OCI-LY7 (cell line): ENCODE data around the gene CLEC18A. TPM values are rescaled to one million over a fixed set of nuclear protein-coding genes. Genes with fewer than 3 reads are reported as not detected.

ENCODE experiments used
- BruUV-seq: library from RNA; stranded (reverse); fragments of 400-500 nt; replicated peaks from 2 replicates; lab custom pipeline; 2021; lab: Mats Ljungman, UMichigan
- CTCF ChIA-PET: fragments of 300-600 bp; sonication (Branson Sonifier 250); formaldehyde crosslinking; loops from one replicate; lab custom pipeline; 2022; ENCODE audit warnings: antibody characterized with exemption; ENCODE audit not compliant: unreplicated experiment; lab: Charles Lee
- POLR2A ChIA-PET: fragments of 300-600 bp; sonication (Branson Sonifier 250); formaldehyde crosslinking; loops from one replicate; lab custom pipeline; 2022; ENCODE audit warnings: antibody characterized with exemption; lab: Charles Lee
- DNase-seq: peaks from one replicate; pipeline ENCODE4 v3.0.0-alpha.2; 2015; ENCODE audit warnings: low spot score
- H2AFZ ChIP-seq: fragments of 200-600 bp; sonication (generic), shearing (Covaris generic); 2 replicates; pipeline ENCODE4 v1.6.1; 2014; ENCODE audit warnings: mild to moderate bottlenecking, antibody characterized with exemption, low read length, moderate library complexity
- H3K27ac ChIP-seq: fragments of 200-600 bp; sonication (generic); 2 replicates; pipeline ENCODE4 v1.5.1; 2014; ENCODE audit warnings: mixed run types, low read depth, mild to moderate bottlenecking, moderate library complexity, low read length, inconsistent platforms; ENCODE audit not compliant: poor library complexity, severe bottlenecking
- H3K36me3 ChIP-seq: fragments of 200-600 bp; sonication (generic); 2 replicates; pipeline ENCODE4 v1.6.1; 2014; ENCODE audit warnings: mild to moderate bottlenecking, antibody characterized with exemption, low read length, moderate library complexity, mixed read lengths; ENCODE audit not compliant: insufficient read depth
- H3K4me1 ChIP-seq: fragments of 200-600 bp; sonication (generic); 2 replicates; pipeline ENCODE4 v1.5.1; 2014; ENCODE audit warnings: mild to moderate bottlenecking, low read length; ENCODE audit not compliant: insufficient read depth, poor library complexity, severe bottlenecking
- H3K4me2 ChIP-seq: fragments of 200-600 bp; sonication (generic); 2 replicates; pipeline ENCODE4 v1.6.1; 2014; ENCODE audit warnings: mild to moderate bottlenecking, low read length
- H3K4me3 ChIP-seq: fragments of 200-600 bp; sonication (generic); 2 replicates; pipeline ENCODE4 v1.5.1; 2014; ENCODE audit warnings: mild to moderate bottlenecking, low read depth, low read length; ENCODE audit not compliant: poor library complexity, severe bottlenecking
- H3K79me2 ChIP-seq: fragments of 200-600 bp; sonication (generic); 2 replicates; pipeline ENCODE4 v1.6.1; 2016; ENCODE audit warnings: low read depth, mild to moderate bottlenecking, low read length, moderate library complexity, mixed read lengths; ENCODE audit not compliant: insufficient read depth
- H3K9me2 ChIP-seq: fragments of 200-600 bp; sonication (generic); 2 replicates; pipeline ENCODE4 v1.6.1; 2016; ENCODE audit warnings: mild to moderate bottlenecking, low read length, mixed read lengths; ENCODE audit not compliant: insufficient read depth
- H3K9me3 ChIP-seq: fragments of 200-600 bp; sonication (generic); 2 replicates; pipeline ENCODE4 v1.6.1; 2014; ENCODE audit warnings: mild to moderate bottlenecking, mixed run types, low read length, mixed read lengths
- H4K20me1 ChIP-seq: fragments of 200-600 bp; sonication (generic); 2 replicates; pipeline ENCODE4 v1.6.1; 2014; ENCODE audit warnings: mild to moderate bottlenecking, antibody characterized with exemption, low read length, moderate library complexity, mixed read lengths; ENCODE audit not compliant: insufficient read depth
- EZH2phosphoT487 ChIP-seq: fragments of 200-600 bp; sonication (generic); IDR thresholded peaks from 2 replicates; pipeline ENCODE4 v1.6.1; 2018; ENCODE audit warnings: low read depth, borderline replicate concordance, mild to moderate bottlenecking, mixed run types, antibody characterized with exemption, low read length, moderate library complexity, mixed read lengths
- intact Hi-C: fragments of 100-400 bp; cut with micrococcal nuclease; formaldehyde crosslinking; loops from one replicate; pipeline ENCODE4 v1.10.0; 2022; ENCODE audit not compliant: unreplicated experiment
- total RNA-seq, 2 experiments: library from RNA; depleted of rRNA in 1 of 2; stranded (reverse); fragments of >200 nt in 1 of 2; shearing (Covaris generic) in 1 of 2; gene quantifications; 2 replicates each; pipeline ENCODE4 v1.2.3, GENCODE V29; 2014 to 2022
- TF ChIP-seq, protein P1 (sequence below): fragments of 200-600 bp; sonication (generic); conservative IDR thresholded peaks from 2 replicates; pipeline ENCODE4 v1.5.1; 2014; ENCODE audit warnings: mild to moderate bottlenecking, antibody characterized with exemption, low read length, moderate library complexity, mixed read lengths

CLEC18A gene
- total RNA-seq, 2 experiments from 2014 or later, result 0.09 to 0.19 TPM

- TSS peak; percentile 41 for BruUV-seq
- Histone ChIP-seq H3K27ac (no peak overlapping the region), H3K4me1 (no peaks in the 10 kb centered on the region), H3K9me3 (no peaks in the 10 kb centered on the region), H4K20me1 (no peaks in the 10 kb centered on the region), H2AFZ (no peak overlapping the region), H3K36me3 (peaks cover 23% of the 10 kb centered on the region; the same call in 1 of the 2 replicates), H3K4me2 (no peak overlapping the region), H3K4me3 (no peak overlapping the region), H3K79me2 (no peaks in the 10 kb centered on the region), H3K9me2 (no peaks in the 10 kb centered on the region)
- ChIA-PET CTCF (no interaction called here), POLR2A (no interaction called here)
- TF ChIP-seq, protein P1, sequence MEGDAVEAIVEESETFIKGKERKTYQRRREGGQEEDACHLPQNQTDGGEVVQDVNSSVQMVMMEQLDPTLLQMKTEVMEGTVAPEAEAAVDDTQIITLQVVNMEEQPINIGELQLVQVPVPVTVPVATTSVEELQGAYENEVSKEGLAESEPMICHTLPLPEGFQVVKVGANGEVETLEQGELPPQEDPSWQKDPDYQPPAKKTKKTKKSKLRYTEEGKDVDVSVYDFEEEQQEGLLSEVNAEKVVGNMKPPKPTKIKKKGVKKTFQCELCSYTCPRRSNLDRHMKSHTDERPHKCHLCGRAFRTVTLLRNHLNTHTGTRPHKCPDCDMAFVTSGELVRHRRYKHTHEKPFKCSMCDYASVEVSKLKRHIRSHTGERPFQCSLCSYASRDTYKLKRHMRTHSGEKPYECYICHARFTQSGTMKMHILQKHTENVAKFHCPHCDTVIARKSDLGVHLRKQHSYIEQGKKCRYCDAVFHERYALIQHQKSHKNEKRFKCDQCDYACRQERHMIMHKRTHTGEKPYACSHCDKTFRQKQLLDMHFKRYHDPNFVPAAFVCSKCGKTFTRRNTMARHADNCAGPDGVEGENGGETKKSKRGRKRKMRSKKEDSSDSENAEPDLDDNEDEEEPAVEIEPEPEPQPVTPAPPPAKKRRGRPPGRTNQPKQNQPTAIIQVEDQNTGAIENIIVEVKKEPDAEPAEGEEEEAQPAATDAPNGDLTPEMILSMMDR, result no peak
- TF ChIP-seq EZH2phosphoT487, result no peak
- intact Hi-C loops, result no loop called here
- DNase-seq, result no peak
These were observed 41.4 kb upstream of the CLEC18A start for GRCh38 chr16:69909760-69910159.

GRCh38 chr16:69910964-69911363 is 40.2 kb upstream of the CLEC18A start:
- Histone ChIP-seq H3K4me2 (no peak overlapping the region), H2AFZ (no peak overlapping the region), H3K27ac (no peak overlapping the region), H3K4me1 (no peaks in the 10 kb centered on the region), H3K4me3 (no peak overlapping the region), H4K20me1 (no peaks in the 10 kb centered on the region), H3K9me3 (no peaks in the 10 kb centered on the region), H3K9me2 (no peaks in the 10 kb centered on the region), H3K79me2 (no peaks in the 10 kb centered on the region), H3K36me3 (peaks cover 23% of the 10 kb centered on the region; the same call in 1 of the 2 replicates)
- TF ChIP-seq, protein P1, result no peak
- no peak for TF ChIP-seq EZH2phosphoT487
- CTCF ChIA-PET, result interaction anchor here (0.6 kb wide), 1 partner anchor 1535 kb away, joined by 3 read pairs; no protein-coding TSS in a partner anchor
- no peak for DNase-seq
- intact Hi-C loops, result no loop called here
- POLR2A ChIA-PET, result interaction anchor here (0.7 kb wide), 1 partner anchor 296 kb away, joined by 3 read pairs; no protein-coding TSS in a partner anchor
- BruUV-seq, result no TSS peak

DNA sequence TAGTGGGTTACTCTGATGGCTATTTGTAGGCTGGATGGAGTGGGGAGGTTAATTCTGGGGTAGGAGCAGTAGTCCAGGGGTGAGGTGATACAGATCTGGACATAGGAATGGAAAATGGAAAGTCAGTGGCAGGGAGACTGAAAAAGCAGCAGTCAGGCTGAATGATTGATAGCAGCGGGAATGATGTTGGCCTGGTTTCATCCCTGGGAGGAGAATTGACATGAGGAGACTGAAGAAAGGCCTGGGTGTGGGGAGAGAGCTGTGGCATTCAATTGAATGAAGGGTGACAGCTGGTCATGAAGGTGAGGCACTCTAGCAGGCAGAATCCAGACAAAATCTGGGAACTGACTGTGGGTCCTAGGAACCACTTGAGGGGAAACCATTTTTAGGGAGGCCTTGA is 34.7 kb upstream of the CLEC18A start:
- Histone ChIP-seq H4K20me1 (no peaks in the 10 kb centered on the region), H3K4me1 (no peaks in the 10 kb centered on the region), H3K27ac (no peak overlapping the region), H3K4me2 (no peak overlapping the region), H3K36me3 (peaks cover under 1% of the 10 kb centered on the region; the same call in 1 of the 2 replicates), H3K79me2 (no peaks in the 10 kb centered on the region), H3K9me3 (no peaks in the 10 kb centered on the region), H3K4me3 (no peak overlapping the region), H3K9me2 (no peaks in the 10 kb centered on the region), H2AFZ (no peak overlapping the region)
- intact Hi-C loops, result no loop called here
- ChIA-PET POLR2A (interaction anchor here (0.7 kb wide), 1 partner anchor 71 kb away, joined by 4 read pairs; no protein-coding TSS in a partner anchor), CTCF (no interaction called here)
- BruUV-seq, result no TSS peak
- TF ChIP-seq, protein P1, result no peak
- TF ChIP-seq EZH2phosphoT487, result no peak
- no peak for DNase-seq
